Esophagus mucosa (tissue), 1 donor: ENCODE results near the gene SYNGR2. TPM values are rescaled to one million over a fixed set of nuclear protein-coding genes. Genes with fewer than 3 reads are reported as not detected.
"Not testable (repeated sequence)": the region's sequence is repeated elsewhere in the genome, so short reads cannot be mapped to it uniquely, and the experiment has no call there.

Experiments
- ATAC-seq: fragments of 200-7000 bp; cut with Tn5 transposase; one replicate; pipeline ENCODE4 v1.9.1; 2020
- total RNA-seq: library from RNA; stranded (reverse); gene quantifications from one replicate; pipeline ENCODE4 v1.2.4, GENCODE V29; 2023
- donor health status: DM: yes; HTN: yes; CAD: no.

Gene SYNGR2
- total RNA-seq, 1 donor from 2014 or later = 73.0 TPM

GRCh38 chr17:78144147-78144719 lies 24.1 kb upstream of the SYNGR2 start:
- no peak for ATAC-seq

- ATAC-seq = no peak
These were observed 23.4 kb upstream of the SYNGR2 start for GRCh38 chr17:78144736-78145641.

- ATAC-seq = no peak
These were observed 21.9 kb upstream of the SYNGR2 start for GRCh38 chr17:78146471-78146869.

GRCh38 chr17:78146881-78147280 lies 21.5 kb upstream of the SYNGR2 start:
- ATAC-seq = no peak

DNA sequence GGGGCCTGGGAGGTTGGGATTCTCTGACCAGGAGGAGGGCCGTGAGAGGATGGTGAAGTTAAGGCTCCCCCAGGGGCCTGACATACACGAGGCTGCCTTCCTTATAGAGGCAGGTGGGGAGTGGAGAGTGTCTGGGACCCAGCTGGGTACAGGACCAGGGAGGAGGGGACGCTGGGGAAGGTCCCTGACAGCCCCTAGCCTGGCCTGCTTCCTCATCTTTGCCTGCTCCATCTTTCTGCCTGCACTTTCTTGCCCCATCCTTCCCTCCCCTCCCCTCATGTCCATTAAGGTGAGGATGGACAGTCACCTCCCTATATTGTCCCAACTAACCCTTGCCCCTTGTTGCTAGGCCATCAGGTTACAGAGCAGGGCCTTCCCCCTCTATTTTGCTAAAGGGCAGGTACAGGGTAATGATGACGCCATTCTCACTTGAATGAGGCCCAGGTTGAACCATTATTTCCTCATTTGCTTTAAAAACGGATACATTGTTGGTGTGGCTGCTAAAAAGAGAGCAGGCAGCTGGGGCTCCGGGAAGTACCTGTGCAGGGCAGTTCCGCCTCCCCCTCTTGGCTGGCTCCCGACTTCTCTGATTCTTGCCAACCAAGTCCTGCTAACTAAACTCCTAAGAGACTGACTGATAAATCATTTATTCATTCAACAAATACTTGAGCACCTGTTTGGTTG lies 20.9 kb upstream of the SYNGR2 start:
- ATAC-seq = peak; percentile 14

GRCh38 chr17:78148286-78149016 lies 19.9 kb upstream of the SYNGR2 start:
- ATAC-seq = no peak

- ATAC-seq = peak; percentile 39
These were observed 16.8 kb upstream of the SYNGR2 start for GRCh38 chr17:78151514-78152008.

DNA sequence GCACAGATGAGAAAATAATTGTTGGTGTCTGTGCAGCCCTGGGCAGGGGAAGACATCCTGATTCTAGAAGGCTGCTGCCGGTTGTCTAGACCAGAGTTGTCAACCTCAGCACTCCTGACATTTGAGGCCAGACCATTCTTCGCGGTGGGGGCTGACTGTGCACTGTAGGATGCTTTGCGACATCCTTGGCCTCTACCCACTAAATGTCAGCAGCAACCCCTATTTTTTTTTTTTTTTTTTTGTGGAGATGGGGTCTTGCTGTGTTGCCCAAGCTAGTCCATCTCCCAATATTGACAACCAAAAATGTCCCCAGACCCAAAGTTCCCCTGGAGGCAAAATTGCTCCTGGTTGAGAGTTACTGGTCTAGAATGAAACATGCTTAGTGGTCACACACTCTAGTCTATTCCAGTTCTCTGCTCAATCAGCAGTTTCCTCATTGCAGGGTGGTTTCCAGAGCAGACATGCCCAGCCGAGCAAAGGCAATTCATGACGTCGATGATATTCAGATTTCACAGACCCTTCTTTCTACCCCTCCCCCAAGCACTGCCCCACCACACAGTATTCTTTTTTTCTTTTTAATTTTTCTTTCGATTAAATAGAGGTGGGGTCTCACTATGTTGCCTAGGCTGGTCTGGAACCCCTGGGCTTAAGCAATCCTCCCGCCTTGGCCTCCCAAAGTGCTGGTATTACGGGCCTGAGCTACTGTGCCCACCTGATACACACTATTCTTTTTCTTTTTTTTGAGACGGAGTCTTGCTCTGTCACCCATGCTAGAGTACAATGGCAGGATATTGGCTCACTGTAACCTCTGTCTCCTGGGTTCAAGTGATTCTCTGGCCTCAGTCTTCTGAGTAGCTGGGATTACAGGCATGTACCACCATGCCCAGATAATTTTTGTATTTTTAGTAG lies 13.2 kb upstream of the SYNGR2 start:
- ATAC-seq = peak; percentile 47

DNA sequence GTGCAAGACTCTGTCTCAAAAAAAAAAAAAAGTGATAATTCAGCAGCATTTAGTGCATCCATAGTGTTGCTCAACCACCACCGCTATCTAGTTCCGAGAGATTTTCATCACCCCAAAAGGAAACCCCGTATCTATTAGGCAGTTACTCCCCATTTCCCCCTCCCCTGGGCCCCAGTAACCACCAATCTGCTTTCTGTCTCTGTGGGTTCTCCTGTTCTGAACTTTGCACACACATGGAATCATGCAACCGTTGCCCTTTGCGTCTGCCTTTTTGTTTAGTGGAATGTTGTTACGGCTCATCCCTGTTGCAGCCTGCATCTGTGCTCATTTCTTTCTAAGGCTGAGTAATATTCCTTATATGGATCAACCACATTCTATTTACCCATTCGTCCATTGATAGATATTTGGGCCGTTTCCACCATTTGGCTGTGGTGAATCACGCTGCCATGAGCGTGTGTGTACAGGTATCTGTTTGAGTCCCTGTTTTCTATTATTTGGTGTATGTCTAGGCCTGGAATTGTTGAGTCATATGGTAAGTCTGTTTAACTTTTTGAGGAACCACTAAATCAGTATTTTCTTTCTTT lies 8.7 kb upstream of the SYNGR2 start:
- ATAC-seq = peak; percentile 88

DNA sequence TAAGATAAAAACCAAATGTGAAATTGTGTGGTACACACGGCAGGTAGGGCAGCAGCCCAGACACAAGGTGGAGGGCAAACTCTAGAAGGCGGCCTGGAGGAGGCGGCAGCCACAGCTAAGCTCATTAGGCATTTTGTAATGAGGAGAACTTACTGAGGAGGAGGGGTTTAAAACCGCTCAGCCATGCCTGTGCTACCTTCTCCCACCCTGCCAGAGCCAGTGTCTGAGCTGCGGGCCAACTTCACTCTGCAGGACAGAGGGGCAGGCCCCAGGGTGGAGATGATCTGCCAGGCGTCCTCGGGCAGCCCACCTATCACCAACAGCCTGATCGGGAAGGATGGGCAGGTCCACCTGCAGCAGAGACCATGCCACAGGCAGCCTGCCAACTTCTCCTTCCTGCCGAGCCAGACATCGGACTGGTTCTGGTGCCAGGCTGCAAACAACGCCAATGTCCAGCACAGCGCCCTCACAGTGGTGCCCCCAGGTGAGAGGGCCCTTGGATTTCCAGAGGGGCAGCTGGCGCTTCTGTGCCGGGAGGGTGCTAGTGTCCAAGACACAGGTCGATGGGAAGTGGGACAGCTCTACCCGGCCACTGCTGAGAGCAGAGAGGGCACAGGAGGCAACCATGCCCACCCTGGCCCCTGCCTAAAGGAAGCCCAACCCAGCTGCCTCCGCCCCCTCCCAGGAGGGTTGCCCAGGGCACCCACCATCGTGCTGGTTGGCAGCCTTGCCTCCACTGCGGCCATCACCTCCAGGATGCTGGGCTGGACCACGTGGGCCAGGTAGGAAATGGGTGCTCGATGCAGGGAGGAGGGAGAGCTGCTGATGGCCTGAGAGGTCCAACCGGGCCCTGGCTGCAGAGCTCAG lies 4.3 kb upstream of the SYNGR2 start:
- ATAC-seq = no peak

- ATAC-seq = no peak
These were observed 3.4 kb upstream of the SYNGR2 start for GRCh38 chr17:78164748-78165607.

DNA sequence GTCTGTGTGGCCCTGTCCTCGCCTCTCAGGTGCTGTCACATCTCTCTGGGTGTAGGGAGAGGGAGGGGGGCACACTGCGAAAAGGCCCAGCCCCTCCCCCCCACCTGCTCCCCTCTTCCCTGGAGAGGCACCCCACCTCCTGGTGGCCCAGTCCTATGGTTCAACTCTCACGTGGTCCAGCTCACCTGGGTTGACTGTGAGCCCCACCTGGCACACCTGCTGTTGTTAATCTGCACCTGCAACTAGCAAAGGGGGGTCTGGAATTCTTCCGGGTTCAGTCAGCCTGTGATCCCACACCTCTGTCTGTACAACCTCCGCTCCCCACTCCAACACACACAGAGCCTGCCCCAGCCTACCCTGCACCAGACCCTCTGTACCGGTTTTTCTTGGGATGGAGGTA lies 2.0 kb upstream of the SYNGR2 start:
- ATAC-seq = no peak

- ATAC-seq = peak; percentile 27
These were observed 767 bp downstream of the SYNGR2 start for GRCh38 chr17:78168903-78169793.

DNA sequence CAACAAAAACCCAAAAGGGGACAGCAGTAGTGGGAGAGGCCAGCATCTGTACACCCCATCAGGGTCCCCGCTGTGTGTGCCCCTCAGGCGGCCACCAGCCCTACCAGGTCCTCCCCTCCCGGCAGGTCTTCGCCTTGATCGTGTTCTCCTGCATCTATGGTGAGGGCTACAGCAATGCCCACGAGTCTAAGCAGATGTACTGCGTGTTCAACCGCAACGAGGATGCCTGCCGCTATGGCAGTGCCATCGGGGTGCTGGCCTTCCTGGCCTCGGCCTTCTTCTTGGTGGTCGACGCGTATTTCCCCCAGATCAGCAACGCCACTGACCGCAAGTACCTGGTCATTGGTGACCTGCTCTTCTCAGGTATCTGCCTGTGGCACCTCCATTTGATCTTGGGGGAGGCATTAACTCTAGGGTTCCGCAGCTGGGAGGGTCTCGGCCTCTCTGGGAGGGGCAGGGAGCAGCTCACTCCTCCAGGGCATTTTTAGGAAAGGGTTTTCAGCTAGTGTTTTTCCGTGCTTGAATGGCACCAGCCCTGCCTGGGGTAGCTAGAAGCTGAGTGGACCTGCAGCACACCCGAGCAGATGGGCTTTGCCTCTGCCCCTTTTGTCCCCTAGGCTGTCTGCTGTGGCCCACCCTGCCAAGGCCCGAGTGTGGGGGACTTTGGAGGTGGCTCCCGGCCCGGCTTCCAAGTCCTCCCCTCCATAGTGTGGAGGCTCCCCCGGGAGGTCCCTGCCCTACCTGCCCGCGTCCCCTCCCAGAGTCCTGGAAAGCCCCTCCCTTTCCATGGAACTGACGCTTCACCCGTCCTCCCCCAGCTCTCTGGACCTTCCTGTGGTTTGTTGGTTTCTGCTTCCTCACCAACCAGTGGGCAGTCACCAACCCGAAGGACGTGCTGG lies 2.6 kb downstream of the SYNGR2 start:
- ATAC-seq = no peak

DNA sequence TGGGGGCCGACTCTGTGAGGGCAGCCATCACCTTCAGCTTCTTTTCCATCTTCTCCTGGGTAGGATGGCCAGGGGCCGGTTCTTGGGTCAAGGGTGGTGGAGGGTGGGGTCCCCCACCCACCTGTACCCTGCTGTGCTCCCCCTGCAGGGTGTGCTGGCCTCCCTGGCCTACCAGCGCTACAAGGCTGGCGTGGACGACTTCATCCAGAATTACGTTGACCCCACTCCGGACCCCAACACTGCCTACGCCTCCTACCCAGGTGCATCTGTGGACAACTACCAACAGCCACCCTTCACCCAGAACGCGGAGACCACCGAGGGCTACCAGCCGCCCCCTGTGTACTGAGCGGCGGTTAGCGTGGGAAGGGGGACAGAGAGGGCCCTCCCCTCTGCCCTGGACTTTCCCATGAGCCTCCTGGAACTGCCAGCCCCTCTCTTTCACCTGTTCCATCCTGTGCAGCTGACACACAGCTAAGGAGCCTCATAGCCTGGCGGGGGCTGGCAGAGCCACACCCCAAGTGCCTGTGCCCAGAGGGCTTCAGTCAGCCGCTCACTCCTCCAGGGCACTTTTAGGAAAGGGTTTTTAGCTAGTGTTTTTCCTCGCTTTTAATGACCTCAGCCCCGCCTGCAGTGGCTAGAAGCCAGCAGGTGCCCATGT lies 3.3 kb downstream of the SYNGR2 start:
- not testable (repeated sequence) for ATAC-seq
